Measurements from ENCODE around the gene BSG. TPM values are rescaled to one million over a fixed set of nuclear protein-coding genes. Genes with fewer than 3 reads are reported as not detected.
A peak's percentile ranks its signal among the peaks of the same experiment; 100 is the strongest.

Gene BSG
- total and polyA plus RNA-seq, 9 of the 15 experiments (the other 6 are each of a cell fraction or from before 2014, with no cell fraction given): 4.6 to 495 (median 187) TPM

DNA sequence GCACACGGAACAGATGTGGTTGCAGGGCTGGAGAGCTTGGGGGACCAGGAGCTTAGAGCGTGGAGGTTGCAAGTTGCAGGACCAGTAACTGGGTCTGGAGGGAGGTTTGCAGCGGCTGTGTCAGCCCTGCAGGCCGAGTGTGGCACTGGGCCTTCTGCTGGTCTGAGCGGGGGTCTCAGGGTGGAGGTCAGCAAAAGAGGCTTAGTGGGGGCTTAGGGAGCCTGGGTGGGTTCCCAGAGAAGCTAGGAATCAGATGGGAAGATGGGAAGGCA lies 11.5 kb downstream of the BSG start:
- POLR2A ChIA-PET: interaction anchor here (0.8 to 3.1 kb wide), 4 partner anchors 10 to 20 kb away, joined by 3 to 41 read pairs (median 9); partner anchors contain the start of gene BSG
- Histone ChIP-seq H4K20me1 (replicated peaks; ENCODE audit: control insufficient read depth, insufficient read depth, low read length) (peaks cover 34% of the 10 kb centered on the region), H3K79me2 (ENCODE audit: control insufficient read depth, insufficient read depth, low read length) (peaks cover 17% of the 10 kb centered on the region), H3K27ac (ENCODE audit: extremely low read depth, low read depth, low read length) (no peak overlapping the region), H3K4me1 (replicated peaks in 1 of 2; ENCODE audit: control insufficient read depth in 2 of 2, insufficient read depth in 2 of 2, low read length in 2 of 2) (peaks cover 0 to 88% of the 10 kb centered on the region in 2 experiments; a peak in 2 of 5 replicates), H3K9me1 (ENCODE audit: control insufficient read depth, insufficient read depth, low read length) (no peaks in the 10 kb centered on the region), H2AFZ (ENCODE audit: low read depth, low read length) (no peak overlapping the region), H3K4me2 (ENCODE audit: insufficient read depth, low read length) (no peak overlapping the region), H3K4me3 (no peak overlapping the region), H3K36me3 (ENCODE audit: control insufficient read depth, insufficient read depth, low read length) (peaks cover 44% of the 10 kb centered on the region; the same call in 1 of the 3 replicates), H3K9ac (ENCODE audit: insufficient read depth in 1 of 2, low read depth in 2 of 2, low read length in 2 of 2) (no peak overlapping the region; a peak in 2 of 4 replicates), H3K9me3 (replicated peaks; ENCODE audit: control insufficient read depth, insufficient read depth, low read depth, low read length) (no peaks in the 10 kb centered on the region), H3K27me3 (ENCODE audit: control insufficient read depth in 2 of 2, insufficient read depth in 2 of 2, low read length in 2 of 2) (no peaks in the 10 kb centered on the region)
- FAIRE-seq (no peak), ATAC-seq (peak; percentile 51), DNase-seq (ENCODE audit: extremely low read depth in 1 of 4, low spot score in 3 of 4) (peak in 1 of 4 experiments; percentile 19)
- BruUV-seq (replicated peaks): no TSS peak
- intact Hi-C loops (cut with micrococcal nuclease) (loop anchor here (10.0 kb wide), 2 partner anchors 49 to 151 kb away; partner anchors contain the start of gene CDC34), in situ Hi-C loops (cut with MboI) (no loop called here)
- CTCF ChIA-PET (ENCODE audit: low intra/inter-chr PET ratio): interaction anchor here (1.1 kb wide), 1 partner anchor 150 kb away, joined by 4 read pairs; no protein-coding TSS in a partner anchor
- WGBS (ENCODE audit: insufficient coverage, low coverage, missing lambda C conversion rate): 90% methylated on average over 3 of the region's 5 CpGs
- TF ChIP-seq CREBBP (IDR thresholded peaks at IDR 0.05; ENCODE audit: low read depth, low read length) (no peak), POLR2A (conservative IDR thresholded peaks at IDR 0.05) (peak; percentile 78; the same call in 1 of the 2 replicates), NFIC (IDR thresholded peaks at IDR 0.05) (0 out of 2 replicates have a peak, but pooled peaks have one; percentile 3), RBM22 (IDR thresholded peaks at IDR 0.05; ENCODE audit: low read depth, low read length, poor library complexity, severe bottlenecking) (peak; percentile 25), HEY1 (CRISPR knock-in tag; IDR thresholded peaks at IDR 0.05; ENCODE audit: borderline replicate concordance) (no peak), RBM34 (IDR thresholded peaks at IDR 0.05; ENCODE audit: borderline replicate concordance, insufficient read depth, low read length) (no peak), ILF3 (IDR thresholded peaks at IDR 0.05; ENCODE audit: borderline replicate concordance) (0 out of 2 replicates have a peak, but pooled peaks have one; percentile 20), MYBL2 (IDR thresholded peaks at IDR 0.05; ENCODE audit: low read depth) (no peak), MYBL2 (CRISPR knock-in tag; IDR thresholded peaks at IDR 0.05; ENCODE audit: borderline replicate concordance) (no peak), HCFC1 (IDR thresholded peaks at IDR 0.05; ENCODE audit: low read depth, low read length) (no peak), SIRT6 (IDR thresholded peaks at IDR 0.05; ENCODE audit: low read depth, low read length) (no peak), ZSCAN32 (CRISPR knock-in tag; IDR thresholded peaks at IDR 0.05) (0 out of 2 replicates have a peak, but pooled peaks have one; percentile 33), HMGN3 (IDR thresholded peaks at IDR 0.05; ENCODE audit: borderline replicate concordance, extremely low read depth, insufficient read length, low read depth, low read length) (peak; percentile 45), MBD2 (IDR thresholded peaks at IDR 0.05; ENCODE audit: borderline replicate concordance, low read depth) (0 out of 2 replicates have a peak, but pooled peaks have one; percentile 13), ZBTB17 (CRISPR knock-in tag; IDR thresholded peaks at IDR 0.05) (peak; percentile 53; the same call in 1 of the 2 replicates), MEIS2 (IDR thresholded peaks at IDR 0.05; ENCODE audit: partially characterized antibody) (no peak), SUPT5H (IDR thresholded peaks at IDR 0.05) (peak; percentile 83), CXXC5 (CRISPR knock-in tag; IDR thresholded peaks at IDR 0.05) (0 out of 2 replicates have a peak, but pooled peaks have one; percentile 18), POLR2B (IDR thresholded peaks at IDR 0.05; ENCODE audit: low read depth, partially characterized antibody) (peak; percentile 79), GABPB1 (CRISPR knock-in tag; IDR thresholded peaks at IDR 0.05) (0 out of 2 replicates have a peak, but pooled peaks have one; percentile 4), TEAD1 (CRISPR knock-in tag; IDR thresholded peaks at IDR 0.05) (0 out of 4 replicates have a peak, but pooled peaks of 1 of the 2 experiments have one; percentile 6)
- TF ChIP-seq, protein P1, sequence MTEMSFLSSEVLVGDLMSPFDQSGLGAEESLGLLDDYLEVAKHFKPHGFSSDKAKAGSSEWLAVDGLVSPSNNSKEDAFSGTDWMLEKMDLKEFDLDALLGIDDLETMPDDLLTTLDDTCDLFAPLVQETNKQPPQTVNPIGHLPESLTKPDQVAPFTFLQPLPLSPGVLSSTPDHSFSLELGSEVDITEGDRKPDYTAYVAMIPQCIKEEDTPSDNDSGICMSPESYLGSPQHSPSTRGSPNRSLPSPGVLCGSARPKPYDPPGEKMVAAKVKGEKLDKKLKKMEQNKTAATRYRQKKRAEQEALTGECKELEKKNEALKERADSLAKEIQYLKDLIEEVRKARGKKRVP (CRISPR knock-in tag; IDR thresholded peaks at IDR 0.05): 0 out of 2 replicates have a peak, but pooled peaks have one; percentile 2
- TF ChIP-seq, protein P2, sequence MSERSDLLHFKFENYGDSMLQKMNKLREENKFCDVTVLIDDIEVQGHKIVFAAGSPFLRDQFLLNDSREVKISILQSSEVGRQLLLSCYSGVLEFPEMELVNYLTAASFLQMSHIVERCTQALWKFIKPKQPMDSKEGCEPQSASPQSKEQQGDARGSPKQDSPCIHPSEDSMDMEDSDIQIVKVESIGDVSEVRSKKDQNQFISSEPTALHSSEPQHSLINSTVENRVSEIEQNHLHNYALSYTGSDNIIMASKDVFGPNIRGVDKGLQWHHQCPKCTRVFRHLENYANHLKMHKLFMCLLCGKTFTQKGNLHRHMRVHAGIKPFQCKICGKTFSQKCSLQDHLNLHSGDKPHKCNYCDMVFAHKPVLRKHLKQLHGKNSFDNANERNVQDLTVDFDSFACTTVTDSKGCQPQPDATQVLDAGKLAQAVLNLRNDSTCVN (CRISPR knock-in tag; IDR thresholded peaks at IDR 0.05): 0 out of 2 replicates have a peak, but pooled peaks have one; percentile 50
